ENCODE results near the gene FAM153A.
"Not testable (repeated sequence)": the region's sequence is repeated elsewhere in the genome, so short reads cannot be mapped to it uniquely, and the experiment has no call there.

Gene FAM153A

DNA sequence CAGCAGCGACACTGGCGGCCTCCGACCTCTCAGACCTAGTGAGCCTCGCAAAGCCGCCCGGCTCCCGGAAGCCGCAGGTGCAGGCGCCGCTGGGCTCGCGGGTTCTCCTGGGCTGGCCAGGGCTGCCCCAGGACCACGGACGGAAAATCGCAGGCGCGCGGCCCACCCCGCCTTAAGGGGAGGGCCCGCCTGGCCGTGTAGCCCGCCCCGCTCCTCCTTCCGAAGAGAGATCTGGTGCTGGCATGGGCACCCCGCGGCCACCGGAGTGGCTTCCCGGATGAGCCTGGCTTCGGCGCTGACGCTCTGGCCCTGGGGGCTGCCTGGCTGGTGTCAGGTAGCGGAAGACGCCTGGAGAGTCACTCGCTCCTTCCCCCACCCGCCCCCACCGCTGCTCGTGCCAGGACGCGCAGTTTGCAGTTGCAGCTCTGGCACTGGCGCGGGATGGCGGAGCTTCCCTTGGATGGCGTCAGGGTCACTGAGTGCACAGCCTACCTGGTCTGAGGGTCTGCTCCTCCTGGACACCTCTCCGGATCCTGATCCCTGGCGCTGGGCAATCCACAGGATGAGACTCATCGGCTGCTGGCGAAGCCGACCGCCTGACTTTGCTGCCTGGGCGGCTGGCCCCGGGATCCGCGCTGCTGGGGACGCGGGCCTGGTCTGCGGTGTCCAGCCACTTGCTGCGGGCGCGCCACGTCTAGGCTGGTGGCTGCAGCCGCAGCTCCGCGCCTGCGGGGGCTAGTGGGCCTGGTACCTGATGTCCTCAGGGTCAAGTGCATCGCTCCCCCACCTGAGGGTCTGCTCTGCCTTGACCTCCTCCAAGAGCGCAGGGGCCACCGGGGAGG lies at the start of gene FAM153A:
Gene FAM153A (minus strand): TSS at position 108 of the 842 bp plus-strand sequence.
- not testable (repeated sequence) for DNase-seq

DNA sequence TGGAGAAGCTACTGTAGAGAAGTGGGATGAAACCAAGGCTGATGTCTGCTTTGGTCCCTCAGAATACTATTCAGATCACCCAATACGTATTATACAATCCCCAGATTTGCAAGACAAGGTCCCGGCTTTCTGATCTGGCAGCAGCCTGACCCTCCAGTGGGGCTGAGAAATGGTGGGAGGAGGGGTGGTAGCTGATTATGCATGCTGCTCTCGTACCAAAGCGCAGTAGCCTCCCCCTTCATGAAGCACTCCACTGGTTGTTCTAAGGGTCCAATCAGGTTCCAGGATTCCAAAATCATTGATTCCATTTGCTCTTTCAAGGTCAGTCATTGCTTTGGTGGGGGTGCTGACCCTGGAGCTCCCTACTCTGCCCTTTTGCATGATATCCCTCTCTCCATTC lies 49.6 kb upstream of the FAM153A start:
- DNase-seq = not testable (repeated sequence)

DNA sequence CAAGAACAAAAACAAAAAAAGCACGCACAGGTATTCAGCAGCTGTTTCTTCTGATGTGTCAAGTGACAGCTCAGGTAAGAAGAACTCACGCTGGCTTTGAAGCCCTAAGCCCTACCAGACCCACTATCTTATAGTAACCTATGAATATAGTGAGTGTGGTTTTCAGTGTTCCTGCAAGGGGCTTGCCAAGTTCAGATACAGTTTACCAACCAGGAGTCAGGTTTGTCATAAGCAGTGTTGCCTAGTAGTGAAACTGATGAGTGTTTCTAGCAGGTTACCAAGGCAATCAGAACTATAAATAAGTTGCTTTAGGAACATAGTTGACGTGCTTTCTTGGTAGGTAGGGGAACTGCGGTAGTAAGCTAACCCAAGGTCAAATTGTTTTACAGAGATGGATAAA lies 43.4 kb upstream of the FAM153A start:
- not testable (repeated sequence) for DNase-seq

DNA sequence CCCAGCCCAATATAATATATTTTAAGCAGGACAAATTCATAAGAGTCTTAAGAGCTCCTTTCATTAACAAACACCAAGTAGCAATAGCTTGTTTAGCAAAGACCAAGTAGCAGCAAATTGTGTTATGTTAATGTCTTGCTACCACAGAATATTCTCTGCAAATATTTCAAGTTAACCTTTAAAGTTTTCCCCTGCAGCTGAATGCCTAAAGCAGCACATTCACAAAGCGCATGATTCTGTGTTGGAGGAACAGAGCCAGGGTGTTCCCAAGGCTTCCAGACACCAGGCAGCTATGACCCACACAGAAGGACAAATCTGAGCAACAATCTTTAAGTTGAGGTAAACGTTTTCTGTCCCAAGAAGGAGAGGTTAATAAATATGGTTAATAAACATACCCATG lies 42.1 kb upstream of the FAM153A start:
- DNase-seq = not testable (repeated sequence)

DNA sequence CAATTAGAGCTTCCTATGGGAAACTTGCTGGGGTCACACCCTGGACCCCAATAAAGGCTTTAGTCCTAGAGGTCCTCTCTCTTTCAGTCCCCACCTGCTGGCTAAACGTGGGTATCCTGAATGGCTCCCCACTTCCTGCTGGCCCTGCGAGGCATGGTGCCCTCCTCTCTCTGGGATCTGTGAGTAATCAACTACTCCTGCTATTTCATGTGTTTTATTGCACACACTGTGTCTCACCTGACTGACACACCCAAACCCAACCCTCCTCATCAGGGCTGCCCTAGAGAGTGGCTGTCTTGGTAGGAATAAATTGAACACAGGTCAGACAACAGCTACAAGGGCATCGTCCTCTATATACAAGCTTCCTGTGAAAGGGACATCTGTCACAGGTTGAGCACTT lies 39.8 kb upstream of the FAM153A start:
- not testable (repeated sequence) for DNase-seq

DNA sequence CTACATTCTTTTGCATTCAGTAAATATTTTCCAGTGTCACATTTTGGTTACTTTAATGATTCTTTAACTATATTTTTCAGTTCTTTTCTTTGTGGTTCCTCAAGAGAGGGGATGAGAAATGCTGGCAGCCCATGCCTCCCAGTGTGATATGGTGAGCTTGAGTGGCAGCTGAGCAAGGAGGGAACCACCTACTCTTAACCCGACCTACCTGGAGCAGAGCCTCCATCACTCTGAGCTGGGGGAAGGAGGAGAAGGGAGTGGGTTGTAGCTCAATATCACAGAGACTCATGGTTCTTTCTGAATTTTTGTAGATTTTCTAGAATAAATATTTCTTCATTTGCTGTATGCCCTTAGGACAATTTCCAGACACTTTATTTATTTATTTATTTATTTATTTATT lies 37.0 kb upstream of the FAM153A start:
- not testable (repeated sequence) for DNase-seq

DNA sequence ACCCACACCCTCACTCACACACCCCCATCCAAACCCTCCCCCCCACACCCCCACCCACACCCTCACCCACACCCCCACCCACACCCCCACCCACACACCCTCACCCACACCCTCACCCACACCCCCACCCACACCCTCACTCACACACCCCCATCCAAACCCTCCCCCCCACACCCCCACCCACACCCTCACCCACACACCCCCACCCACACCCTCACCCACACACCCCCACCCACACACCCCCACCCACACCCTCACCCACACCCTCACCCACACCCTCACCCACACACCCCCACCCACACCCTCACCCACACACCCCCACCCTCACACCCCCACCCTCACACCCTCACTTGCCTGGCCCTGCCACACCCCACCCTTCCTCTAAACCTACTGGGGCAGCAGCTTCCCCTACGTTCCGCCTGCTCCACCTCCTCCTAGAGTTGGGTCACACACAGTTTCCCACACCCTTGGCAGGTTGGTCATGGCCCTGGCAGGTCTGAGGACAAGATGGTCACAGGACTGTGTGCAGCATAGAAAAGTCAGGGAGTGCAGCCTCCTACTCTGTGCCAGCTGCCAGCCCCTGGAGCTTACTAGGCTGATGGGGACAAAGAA lies 30.2 kb upstream of the FAM153A start:
- DNase-seq = not testable (repeated sequence)

DNA sequence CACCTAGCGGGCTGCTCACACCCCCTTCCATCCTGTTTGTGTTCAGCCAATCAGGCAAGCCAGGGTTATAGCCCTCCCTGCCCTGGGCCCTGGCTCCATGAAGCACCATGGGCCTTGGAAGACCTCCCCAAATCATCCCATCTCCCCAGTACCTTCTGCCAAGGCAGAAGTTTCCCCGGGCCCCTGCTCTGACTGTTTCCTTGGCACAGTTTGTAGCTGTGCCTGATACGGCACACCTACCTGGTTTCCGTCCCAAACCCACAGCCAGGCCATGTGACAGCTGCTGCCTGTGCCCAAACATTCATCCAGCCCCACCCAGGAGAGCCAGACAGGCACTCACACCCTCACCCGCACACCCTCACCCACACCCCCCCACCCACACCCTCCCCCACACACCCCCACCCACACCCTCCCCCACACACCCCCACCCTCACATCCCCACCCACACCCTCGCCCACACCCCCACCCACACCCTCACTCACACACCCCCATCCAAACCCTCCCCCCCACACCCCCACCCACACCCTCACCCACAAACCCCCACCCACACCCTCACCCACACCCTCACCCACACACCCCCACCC lies 29.6 kb upstream of the FAM153A start:
- not testable (repeated sequence) for DNase-seq

DNA sequence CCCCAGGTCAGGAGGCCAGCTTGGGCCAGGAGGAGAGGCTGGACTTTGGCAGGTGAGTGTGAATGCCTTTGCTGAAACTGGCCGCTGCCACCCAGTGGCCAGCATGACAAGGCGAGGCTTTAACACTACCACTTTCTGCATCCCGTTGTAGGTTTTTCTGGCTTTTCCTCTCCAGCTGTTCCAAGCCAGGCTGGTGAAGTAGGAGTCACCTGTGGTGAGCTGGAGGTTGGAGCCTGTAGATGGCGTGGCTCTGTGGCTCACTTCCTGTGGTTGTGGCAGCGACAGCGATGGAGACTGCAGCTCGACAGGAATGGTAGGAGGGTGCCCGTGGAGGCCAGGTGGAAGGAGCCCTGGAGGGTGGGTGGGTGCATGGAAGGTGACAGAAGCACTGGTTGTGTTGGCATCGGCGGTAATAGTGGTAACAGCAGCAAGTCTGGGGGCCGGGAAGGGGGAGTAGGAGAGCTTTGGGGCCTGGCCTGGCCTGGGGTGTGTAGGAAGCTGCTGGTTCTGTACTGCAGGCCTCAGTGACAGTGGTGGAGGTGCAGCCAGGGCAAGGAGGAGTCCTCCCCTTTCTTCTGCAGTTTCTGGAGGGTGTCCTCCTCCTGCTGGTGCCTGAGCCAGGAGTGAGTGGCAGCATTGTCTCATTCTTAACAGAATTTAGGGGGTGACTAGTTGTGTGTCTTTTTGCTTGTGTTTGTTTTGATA lies 26.7 kb upstream of the FAM153A start:
- DNase-seq = not testable (repeated sequence)

DNA sequence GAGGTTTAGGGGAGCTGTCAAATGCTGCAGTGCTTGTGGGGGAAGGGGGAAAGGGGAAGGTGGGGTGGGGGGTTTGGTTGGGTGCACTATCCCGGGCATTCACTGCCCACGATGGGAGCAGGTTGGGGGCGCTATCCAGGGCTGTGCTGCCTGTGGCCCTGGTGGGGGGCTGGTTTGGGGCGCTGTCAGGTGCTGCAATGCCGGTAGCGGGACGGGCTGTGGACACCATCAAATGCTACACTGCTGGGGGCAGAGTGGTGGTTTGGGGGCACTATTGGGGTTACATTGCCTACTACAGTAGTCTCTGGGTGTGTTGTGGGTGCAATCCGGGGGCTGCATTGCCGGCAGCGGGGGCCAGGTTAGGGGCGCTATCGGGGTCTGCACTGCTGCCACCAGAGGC lies 25.7 kb upstream of the FAM153A start:
- DNase-seq = not testable (repeated sequence)

DNA sequence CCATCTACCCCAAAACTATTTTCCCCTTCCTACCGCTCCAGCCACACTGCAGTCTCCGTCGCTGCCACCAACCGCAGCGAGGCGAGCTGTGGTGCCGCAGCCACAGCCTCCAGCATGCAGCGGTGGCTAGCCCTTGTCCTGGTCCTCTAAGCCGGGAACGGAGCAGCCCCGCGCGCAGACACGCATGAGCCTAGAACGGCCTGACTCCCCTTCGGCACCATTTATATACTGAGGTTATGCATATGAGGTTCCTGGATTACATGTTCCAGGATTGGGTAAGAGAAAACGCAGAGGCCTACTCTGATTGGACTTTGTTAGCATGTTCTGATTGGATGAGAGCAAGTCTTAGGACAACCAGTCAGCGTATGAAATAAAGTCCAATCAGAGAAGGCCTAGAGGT lies 24.6 kb upstream of the FAM153A start:
- DNase-seq = not testable (repeated sequence)

DNA sequence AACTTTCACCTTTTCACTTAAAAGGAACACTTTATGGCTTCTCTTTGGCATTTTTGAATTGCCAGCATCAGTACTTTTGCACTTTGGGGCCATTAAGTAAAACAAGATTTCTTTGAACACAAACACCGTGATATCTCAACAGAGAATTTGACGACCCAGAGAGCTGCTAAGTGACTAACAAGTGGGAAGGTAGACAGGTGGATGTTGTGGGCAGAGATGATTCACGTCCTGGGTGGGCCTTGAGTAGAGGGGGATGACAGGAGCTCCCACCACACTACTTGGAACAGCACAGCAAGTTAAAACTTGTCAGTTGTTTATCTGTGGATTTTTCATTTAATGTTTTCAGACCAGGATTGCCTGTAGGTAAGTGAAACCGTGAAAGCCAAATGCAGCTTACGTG lies 18.7 kb upstream of the FAM153A start:
- DNase-seq = not testable (repeated sequence)

DNA sequence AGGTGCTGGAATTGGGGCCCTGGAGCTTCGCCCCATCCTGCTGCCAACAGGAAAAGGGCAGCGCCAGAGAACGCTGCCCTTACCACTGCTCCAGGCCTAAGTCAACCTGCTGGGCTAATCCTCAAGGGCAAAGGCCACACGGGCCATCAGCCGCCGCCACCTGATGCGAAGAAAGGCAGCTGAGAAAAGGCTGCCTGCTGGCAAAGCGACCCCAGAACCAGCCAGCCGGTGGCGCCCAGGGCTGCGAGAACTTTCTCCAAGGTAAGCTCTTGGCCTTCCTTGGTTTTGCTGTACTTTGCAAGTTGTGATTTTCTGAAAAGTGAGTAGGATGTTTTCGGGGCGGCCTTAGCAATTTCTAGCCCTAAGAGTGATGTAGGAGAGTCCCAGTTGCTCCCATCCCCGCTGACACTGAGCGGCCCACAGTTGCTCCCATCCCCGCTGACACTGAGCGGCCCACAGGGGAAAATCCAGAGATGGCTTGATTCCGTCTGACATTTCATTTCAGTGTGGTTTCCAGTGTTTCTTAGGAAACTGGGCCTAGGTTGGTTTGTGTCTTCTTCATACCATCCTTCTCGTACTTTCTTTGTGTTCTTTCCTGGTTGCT lies 15.6 kb upstream of the FAM153A start:
- DNase-seq = not testable (repeated sequence)

DNA sequence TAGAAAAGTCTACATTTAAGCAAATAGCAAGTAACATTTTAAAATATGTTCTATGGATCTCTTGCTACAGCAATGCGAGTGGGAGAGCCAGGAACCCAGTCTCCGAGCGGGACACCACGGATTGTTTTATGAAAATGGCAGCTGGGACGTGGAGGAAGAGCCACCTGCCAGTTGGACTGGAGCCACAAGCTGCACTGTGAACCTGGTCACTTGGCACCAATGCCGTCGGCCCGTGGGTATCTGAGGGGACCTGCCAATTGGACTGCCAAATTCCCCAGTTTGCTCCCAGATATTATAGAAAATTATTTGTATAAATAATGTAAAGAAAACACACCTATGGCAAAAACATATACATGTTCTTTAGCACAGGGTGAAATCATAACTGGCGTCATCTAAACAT lies 10.6 kb upstream of the FAM153A start:
- not testable (repeated sequence) for DNase-seq

DNA sequence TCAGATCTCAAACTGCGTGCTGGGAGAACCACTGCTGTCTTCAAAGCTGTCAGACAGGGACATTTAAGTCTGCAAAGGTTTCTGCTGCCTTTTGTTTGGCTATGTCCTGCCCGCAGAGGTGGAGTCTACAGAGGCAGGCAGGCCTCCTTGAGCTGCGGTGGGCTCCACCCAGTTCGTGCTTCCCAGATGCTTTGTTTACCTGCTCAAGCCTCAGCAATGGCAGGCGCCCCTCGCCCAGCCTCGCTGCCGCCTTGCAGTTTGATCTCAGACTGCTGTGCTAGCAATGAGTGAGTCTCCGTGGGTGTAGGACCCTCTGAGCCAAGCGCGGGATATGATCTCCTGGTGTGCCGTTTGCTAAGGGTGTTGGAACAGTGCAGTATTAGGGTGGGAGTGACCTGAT lies 8.9 kb upstream of the FAM153A start:
- not testable (repeated sequence) for DNase-seq

DNA sequence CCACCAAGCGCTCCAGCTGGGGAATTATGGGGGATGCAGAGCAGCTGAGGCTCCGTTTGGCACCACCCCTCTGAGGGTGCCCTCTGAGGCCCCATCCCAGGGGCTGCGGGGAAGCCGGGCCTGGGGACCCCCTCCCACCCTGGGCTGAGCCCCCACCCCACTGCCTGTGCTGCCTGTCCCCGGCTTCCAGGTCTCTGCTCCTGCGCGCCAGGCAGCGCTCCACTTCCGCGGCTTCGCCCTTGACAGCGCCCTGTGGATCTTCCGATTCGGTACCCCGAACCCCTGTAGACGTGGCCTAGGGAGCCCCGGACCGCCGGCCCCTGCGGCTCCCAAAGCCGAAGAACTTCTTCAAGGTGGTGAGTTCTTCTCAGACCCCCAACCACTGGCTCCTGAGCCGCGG lies 530 bp downstream of the FAM153A start:
- not testable (repeated sequence) for DNase-seq

DNA sequence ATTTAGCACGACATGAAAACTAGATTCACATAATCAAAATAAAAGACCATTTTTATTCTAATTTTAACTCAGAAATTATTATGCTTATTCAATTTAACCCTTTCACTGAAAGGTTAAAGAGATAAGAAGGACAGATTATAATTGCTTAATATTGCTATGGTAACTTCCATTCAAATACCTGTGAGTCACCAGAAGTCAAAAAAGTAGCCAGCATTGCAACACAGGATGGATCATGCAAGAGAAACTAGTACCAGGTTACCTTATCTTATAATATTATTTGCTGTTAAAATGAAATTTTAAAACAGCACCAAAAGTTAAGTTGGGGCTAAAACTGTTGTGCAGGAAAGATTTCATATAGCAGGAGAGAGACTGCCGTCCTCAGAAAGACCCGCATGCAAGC lies 11.5 kb downstream of the FAM153A start:
- not testable (repeated sequence) for DNase-seq

DNA sequence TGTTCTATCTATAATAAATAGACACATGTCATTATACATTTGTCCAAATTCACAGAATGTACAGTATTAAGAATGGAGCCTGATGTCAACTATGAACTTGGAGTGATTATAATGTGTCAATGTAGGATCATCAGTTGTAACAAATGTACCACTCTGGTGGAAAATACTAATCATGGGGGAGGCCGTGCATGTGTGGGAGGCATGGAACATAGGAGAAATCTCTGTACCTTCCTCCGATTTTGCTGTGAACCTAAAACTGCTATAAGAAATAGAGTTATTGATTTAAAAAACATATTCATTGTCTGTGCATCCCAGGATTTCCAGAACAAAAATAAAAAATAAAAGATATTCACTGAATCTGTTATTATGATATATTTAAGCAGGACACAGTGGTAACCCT lies 12.1 kb downstream of the FAM153A start:
- not testable (repeated sequence) for DNase-seq

DNA sequence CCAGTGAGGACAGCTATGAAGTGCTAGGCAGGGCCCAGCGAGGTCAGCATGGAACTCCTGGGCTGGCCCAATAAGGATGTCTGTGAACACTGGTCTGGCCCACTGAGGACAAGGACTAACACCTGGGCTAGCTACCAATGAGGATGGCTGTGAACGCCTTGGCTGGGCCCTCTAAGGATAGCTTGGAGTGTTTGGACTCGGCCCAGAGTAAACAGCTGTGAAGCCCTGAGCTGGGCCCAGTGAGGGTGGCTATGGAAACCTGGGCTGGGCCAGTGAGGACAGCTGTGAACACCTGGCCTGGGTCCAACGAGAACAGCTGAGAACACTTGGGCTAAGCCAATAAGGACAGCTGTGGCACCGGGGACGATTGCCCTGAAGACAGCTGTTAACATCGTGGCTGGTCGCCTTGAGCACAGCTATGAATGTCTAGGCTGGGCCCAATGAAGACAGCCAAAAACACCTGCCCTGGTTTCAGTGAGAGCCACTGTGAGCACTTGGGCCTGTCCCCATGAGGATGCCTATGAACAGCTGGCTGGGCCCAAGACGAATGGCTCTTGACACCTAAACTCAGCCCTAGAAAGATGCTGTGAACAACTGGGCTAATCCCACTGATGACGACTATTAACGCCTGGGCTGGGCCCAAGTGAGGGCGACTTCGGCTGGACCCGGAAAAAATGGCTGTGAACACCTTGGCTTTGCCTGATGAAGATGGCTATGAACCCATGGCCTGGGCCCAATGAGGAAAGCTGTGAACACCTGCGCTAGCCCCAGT lies 18.8 kb downstream of the FAM153A start:
- DNase-seq = not testable (repeated sequence)

DNA sequence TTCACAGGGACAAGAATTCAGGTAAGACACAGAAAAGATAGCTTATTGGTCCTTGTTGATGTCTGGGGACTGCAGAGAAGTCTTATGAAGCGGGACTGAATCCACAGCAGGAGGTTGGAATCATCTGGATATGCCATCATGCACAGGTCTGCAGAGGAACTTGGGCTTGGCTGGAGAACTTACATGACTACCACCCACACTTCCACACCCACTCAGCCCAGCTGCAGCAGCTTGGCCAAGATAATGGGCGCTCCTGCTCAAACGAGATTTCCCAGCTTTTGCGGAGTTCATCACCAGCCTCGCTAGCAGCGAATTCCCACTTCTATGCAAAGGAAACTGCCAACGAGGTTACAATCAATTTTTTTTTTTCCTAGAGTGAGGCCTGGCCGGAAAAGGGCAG lies 21.7 kb downstream of the FAM153A start:
- not testable (repeated sequence) for DNase-seq

DNA sequence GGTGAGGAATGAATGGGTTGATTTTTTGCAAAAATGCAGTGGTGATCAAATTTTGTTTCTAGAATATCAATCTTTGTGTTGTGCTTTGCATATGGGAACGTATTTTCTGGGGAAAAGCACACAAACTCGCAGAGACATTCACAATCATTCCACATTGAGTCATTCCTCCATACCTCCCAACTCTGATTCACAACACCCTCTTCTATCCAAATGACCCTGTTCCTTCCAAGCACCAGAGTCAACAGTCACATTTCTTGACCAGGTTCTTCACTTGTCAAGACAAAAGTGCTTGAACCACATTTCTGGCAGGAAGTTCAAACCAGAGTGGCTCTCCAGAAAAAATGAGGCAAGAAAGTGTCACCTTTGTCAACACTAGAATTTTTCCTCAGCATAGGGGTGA lies 35.3 kb downstream of the FAM153A start:
- DNase-seq = not testable (repeated sequence)

DNA sequence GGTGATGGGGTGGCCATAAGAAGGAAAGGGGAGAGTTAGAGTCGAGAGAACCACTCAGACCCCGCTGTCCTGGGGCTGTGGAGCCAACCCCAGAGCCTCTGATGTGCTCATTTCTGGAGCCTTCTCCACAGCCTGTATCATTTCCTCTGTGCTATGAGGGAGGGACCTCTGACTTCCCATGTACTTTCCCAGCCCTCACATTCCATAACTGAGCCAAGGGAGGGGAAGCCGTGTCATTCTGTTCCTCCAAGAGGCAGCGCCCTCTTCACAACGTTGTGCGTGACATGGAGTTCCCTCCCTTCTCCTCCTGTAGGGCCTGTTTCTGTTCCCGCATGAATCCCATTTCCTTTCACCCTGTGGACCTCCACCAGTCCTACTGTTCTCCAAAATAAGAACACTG lies 57.8 kb downstream of the FAM153A start:
- not testable (repeated sequence) for DNase-seq

All from fibroblast of upper back skin (primary cell).